GM23338 (cell line): ENCODE results near the gene FBXW7. TPM values are rescaled to one million over a fixed set of nuclear protein-coding genes. Genes with fewer than 3 reads are reported as not detected.

Experiments
- ATAC-seq: fragments of 200-7000 bp; cut with Tn5 transposase; 3 replicates; pipeline ENCODE4 v1.9.1; 2020
- DNase-seq: peaks from one replicate; pipeline ENCODE4 v3.0.0-alpha.2; 2015; ENCODE audit warnings: low spot score
- H2AFZ ChIP-seq: fragments of 200-600 bp; sonication (generic); 2 replicates; pipeline ENCODE4 v1.8.0; 2016; ENCODE audit warnings: antibody characterized with exemption, mild to moderate bottlenecking, moderate library complexity
- H3F3A ChIP-seq: fragments of 200-600 bp; sonication (generic); replicated peaks from 2 replicates; pipeline ENCODE4 v1.8.0; 2017; ENCODE audit warnings: antibody characterized with exemption, mixed run types, low read depth
- H3K27ac ChIP-seq: fragments of 200-600 bp; sonication (generic); 2 replicates; pipeline ENCODE4 v1.6.1; 2016; ENCODE audit warnings: low read depth
- H3K27me3 ChIP-seq: fragments of 200-600 bp; sonication (generic); 2 replicates; pipeline ENCODE4 v1.8.0; 2016; ENCODE audit warnings: mild to moderate bottlenecking, mixed run types, moderate library complexity; ENCODE audit not compliant: insufficient read depth
- H3K36me3 ChIP-seq: fragments of 200-600 bp; sonication (generic); 2 replicates; pipeline ENCODE4 v1.8.0; 2016; ENCODE audit warnings: mild to moderate bottlenecking; ENCODE audit not compliant: insufficient read depth
- H3K4me1 ChIP-seq: fragments of 200-600 bp; sonication (generic); 2 replicates; pipeline ENCODE4 v1.8.0; 2016; ENCODE audit warnings: mild to moderate bottlenecking, moderate library complexity; ENCODE audit not compliant: insufficient read depth
- H3K4me2 ChIP-seq: fragments of 200-600 bp; sonication (generic); 2 replicates; pipeline ENCODE4 v1.7.1; 2017; ENCODE audit warnings: mixed run types
- H3K4me3 ChIP-seq: fragments of 200-600 bp; sonication (generic); 2 replicates; pipeline ENCODE4 v1.6.1; 2016; ENCODE audit warnings: mixed run types
- H3K79me2 ChIP-seq: fragments of 200-600 bp; sonication (generic); replicated peaks from 2 replicates; pipeline ENCODE4 v1.8.0; 2017; ENCODE audit warnings: mild to moderate bottlenecking; ENCODE audit not compliant: insufficient read depth
- H3K9me2 ChIP-seq: fragments of 200-600 bp; sonication (generic); 2 replicates; pipeline ENCODE4 v1.8.0; 2017; ENCODE audit not compliant: insufficient read depth
- H4K20me1 ChIP-seq: fragments of 200-600 bp; sonication (generic); replicated peaks from 2 replicates; pipeline ENCODE4 v1.8.0; 2017; ENCODE audit warnings: mild to moderate bottlenecking; ENCODE audit not compliant: insufficient read depth
- H3K27ac Mint-ChIP-seq: 2 replicates; pipeline ENCODE4 v1.8.0; 2020; ENCODE audit warnings: inconsistent platforms, mild to moderate bottlenecking, moderate library complexity, mixed read lengths
- H3K27me3 Mint-ChIP-seq: 3 replicates; pipeline ENCODE4 v1.8.0; 2022; ENCODE audit warnings: low read depth, mild to moderate bottlenecking, moderate library complexity, mixed read lengths, inconsistent platforms; ENCODE audit not compliant: insufficient read depth, poor library complexity
- H3K36me3 Mint-ChIP-seq: 3 replicates; pipeline ENCODE4 v1.8.0; 2021; ENCODE audit warnings: low read depth, mild to moderate bottlenecking, inconsistent platforms, moderate library complexity, mixed read lengths
- H3K4me1 Mint-ChIP-seq: 3 replicates; pipeline ENCODE4 v1.8.0; 2020; ENCODE audit warnings: mild to moderate bottlenecking, inconsistent platforms, mixed read lengths
- H3K4me3 Mint-ChIP-seq: 3 replicates; pipeline ENCODE4 v1.8.0; 2021; ENCODE audit warnings: moderate library complexity, mild to moderate bottlenecking, inconsistent platforms, mixed read lengths
- H3K9me3 Mint-ChIP-seq: 3 replicates; pipeline ENCODE4 v1.8.0; 2020; ENCODE audit warnings: moderate library complexity, mild to moderate bottlenecking, inconsistent platforms, mixed read lengths
- CREB1 ChIP-seq: fragments of 250-450 bp; sonication (Bioruptor Pico); IDR thresholded peaks from 2 replicates; pipeline ENCODE4 v1.5.0; 2020; ENCODE audit warnings: low read depth, mild to moderate bottlenecking, moderate library complexity
- EZH2 ChIP-seq: fragments of 200-600 bp; sonication (generic); IDR thresholded peaks from one replicate; pipeline ENCODE4 v1.8.0; 2017; ENCODE audit warnings: antibody characterized with exemption, mild to moderate bottlenecking, low read depth; ENCODE audit not compliant: unreplicated experiment
- EZH2phosphoT487 ChIP-seq: fragments of 200-600 bp; sonication (generic); IDR thresholded peaks from one replicate; pipeline ENCODE4 v1.8.1; 2018; ENCODE audit warnings: antibody characterized with exemption; ENCODE audit not compliant: unreplicated experiment
- JUNB ChIP-seq: IDR thresholded peaks from one replicate; pipeline ENCODE4 v1.6.1; 2016; ENCODE audit warnings: antibody characterized with exemption; ENCODE audit not compliant: unreplicated experiment
- NANOG ChIP-seq: IDR thresholded peaks from 2 replicates; pipeline ENCODE4 v1.6.1; 2016; ENCODE audit warnings: antibody characterized with exemption, borderline replicate concordance
- POLR2AphosphoS5 ChIP-seq: IDR thresholded peaks from 2 replicates; pipeline ENCODE4 v1.6.1; 2016; ENCODE audit warnings: antibody characterized with exemption, low read depth
- STAT1 ChIP-seq: IDR thresholded peaks from one replicate; pipeline ENCODE4 v1.6.1; 2016; ENCODE audit warnings: antibody characterized with exemption; ENCODE audit not compliant: unreplicated experiment
- ZNF114 ChIP-seq: fragments of 250-450 bp; sonication (Bioruptor Pico); IDR thresholded peaks from 2 replicates; pipeline ENCODE4 v1.5.0; 2020; ENCODE audit warnings: mild to moderate bottlenecking, moderate library complexity
- ZNF331 ChIP-seq: fragments of 250-450 bp; sonication (Bioruptor Pico); IDR thresholded peaks from 2 replicates; pipeline ENCODE4 v1.5.0; 2020; ENCODE audit warnings: low read depth, mild to moderate bottlenecking, moderate library complexity
- polyA plus RNA-seq: library from polyadenylated mRNA; unstranded; fragments of >200 nt; fragmentation: Nextera tagmentation; extraction: Ambion mirVana; gene quantifications from 2 replicates; pipeline ENCODE4 v1.2.1, GENCODE V29; 2016
- total RNA-seq: library from RNA; depleted of rRNA; stranded (reverse); fragments of >200 nt; shearing (Covaris generic); gene quantifications from 2 replicates; pipeline ENCODE4 v1.2.3, GENCODE V29; 2014
- TF ChIP-seq, protein P1 (sequence below): IDR thresholded peaks from 2 replicates; pipeline ENCODE4 v1.6.1; 2016; ENCODE audit warnings: antibody characterized with exemption
- TF ChIP-seq, protein P2 (sequence below): fragments of 250-450 bp; sonication (Bioruptor Pico); IDR thresholded peaks from 2 replicates; pipeline ENCODE4 v1.5.0; 2020; ENCODE audit warnings: mild to moderate bottlenecking, moderate library complexity
- TF ChIP-seq, protein P3 (sequence below), 2 experiments: fragments of 200-600 bp in 1 of 2; sonication (generic) in 1 of 2; conservative IDR thresholded peaks; 2 replicates each; pipeline versions ENCODE4 v1.5.1 to v1.6.1; 2016 to 2017; ENCODE audit warnings: antibody characterized with exemption in 2 of 2, low read depth in 2 of 2, mild to moderate bottlenecking in 2 of 2, moderate library complexity in 1 of 2
- TF ChIP-seq, protein P4 (sequence below): IDR thresholded peaks from one replicate; pipeline ENCODE4 v1.6.1; 2018; ENCODE audit warnings: antibody characterized with exemption; ENCODE audit not compliant: unreplicated experiment

Gene FBXW7
- total and polyA plus RNA-seq, 2 experiments from 2014 or later: 25.8 to 34.7 TPM

DNA sequence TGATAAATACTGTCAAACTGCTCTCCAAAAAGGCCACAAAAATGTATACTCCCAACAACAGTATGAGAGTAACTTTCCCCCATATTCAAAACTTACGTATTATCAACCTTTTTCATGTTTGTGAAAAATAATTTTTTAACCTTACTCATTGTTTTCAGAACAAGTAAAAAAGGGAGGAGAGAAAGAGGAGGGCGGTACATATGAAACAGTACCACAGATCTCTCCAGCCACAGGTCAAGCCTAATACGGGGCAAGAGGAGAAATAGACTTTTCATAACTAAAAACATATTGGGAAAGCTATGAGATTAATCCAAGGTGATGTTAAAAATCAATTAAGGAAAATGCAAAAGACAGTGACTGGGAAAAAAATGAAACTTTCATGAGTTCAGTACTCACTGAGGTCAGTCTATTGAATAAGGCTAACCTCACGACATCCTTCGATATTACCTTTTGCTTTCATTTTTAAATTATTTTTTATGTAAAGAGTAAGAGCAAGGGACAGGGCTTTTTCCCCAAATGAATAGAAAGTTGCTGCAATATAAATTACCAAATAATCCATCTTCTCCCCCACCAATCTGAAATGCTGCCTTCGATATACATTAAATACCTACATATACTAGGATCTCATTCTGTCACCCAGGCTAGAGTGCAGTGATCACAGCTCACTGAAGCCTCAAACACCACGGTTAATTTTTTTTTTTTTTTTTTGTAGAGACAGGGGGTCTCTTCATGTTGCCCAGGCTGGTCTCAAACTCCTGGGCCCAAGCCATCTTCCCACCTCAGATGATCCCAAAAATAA is 25.3 kb downstream of the FBXW7 start:
- TF ChIP-seq POLR2AphosphoS5 (no peak), EZH2 (no peak), CREB1 (CRISPR knock-in tag) (no peak), STAT1 (no peak), NANOG (no peak), JUNB (no peak), ZNF331 (CRISPR knock-in tag) (no peak), ZNF114 (CRISPR knock-in tag) (no peak), EZH2phosphoT487 (no peak)
- TF ChIP-seq, protein P1, sequence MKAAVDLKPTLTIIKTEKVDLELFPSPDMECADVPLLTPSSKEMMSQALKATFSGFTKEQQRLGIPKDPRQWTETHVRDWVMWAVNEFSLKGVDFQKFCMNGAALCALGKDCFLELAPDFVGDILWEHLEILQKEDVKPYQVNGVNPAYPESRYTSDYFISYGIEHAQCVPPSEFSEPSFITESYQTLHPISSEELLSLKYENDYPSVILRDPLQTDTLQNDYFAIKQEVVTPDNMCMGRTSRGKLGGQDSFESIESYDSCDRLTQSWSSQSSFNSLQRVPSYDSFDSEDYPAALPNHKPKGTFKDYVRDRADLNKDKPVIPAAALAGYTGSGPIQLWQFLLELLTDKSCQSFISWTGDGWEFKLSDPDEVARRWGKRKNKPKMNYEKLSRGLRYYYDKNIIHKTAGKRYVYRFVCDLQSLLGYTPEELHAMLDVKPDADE: no peak
- TF ChIP-seq, protein P2, sequence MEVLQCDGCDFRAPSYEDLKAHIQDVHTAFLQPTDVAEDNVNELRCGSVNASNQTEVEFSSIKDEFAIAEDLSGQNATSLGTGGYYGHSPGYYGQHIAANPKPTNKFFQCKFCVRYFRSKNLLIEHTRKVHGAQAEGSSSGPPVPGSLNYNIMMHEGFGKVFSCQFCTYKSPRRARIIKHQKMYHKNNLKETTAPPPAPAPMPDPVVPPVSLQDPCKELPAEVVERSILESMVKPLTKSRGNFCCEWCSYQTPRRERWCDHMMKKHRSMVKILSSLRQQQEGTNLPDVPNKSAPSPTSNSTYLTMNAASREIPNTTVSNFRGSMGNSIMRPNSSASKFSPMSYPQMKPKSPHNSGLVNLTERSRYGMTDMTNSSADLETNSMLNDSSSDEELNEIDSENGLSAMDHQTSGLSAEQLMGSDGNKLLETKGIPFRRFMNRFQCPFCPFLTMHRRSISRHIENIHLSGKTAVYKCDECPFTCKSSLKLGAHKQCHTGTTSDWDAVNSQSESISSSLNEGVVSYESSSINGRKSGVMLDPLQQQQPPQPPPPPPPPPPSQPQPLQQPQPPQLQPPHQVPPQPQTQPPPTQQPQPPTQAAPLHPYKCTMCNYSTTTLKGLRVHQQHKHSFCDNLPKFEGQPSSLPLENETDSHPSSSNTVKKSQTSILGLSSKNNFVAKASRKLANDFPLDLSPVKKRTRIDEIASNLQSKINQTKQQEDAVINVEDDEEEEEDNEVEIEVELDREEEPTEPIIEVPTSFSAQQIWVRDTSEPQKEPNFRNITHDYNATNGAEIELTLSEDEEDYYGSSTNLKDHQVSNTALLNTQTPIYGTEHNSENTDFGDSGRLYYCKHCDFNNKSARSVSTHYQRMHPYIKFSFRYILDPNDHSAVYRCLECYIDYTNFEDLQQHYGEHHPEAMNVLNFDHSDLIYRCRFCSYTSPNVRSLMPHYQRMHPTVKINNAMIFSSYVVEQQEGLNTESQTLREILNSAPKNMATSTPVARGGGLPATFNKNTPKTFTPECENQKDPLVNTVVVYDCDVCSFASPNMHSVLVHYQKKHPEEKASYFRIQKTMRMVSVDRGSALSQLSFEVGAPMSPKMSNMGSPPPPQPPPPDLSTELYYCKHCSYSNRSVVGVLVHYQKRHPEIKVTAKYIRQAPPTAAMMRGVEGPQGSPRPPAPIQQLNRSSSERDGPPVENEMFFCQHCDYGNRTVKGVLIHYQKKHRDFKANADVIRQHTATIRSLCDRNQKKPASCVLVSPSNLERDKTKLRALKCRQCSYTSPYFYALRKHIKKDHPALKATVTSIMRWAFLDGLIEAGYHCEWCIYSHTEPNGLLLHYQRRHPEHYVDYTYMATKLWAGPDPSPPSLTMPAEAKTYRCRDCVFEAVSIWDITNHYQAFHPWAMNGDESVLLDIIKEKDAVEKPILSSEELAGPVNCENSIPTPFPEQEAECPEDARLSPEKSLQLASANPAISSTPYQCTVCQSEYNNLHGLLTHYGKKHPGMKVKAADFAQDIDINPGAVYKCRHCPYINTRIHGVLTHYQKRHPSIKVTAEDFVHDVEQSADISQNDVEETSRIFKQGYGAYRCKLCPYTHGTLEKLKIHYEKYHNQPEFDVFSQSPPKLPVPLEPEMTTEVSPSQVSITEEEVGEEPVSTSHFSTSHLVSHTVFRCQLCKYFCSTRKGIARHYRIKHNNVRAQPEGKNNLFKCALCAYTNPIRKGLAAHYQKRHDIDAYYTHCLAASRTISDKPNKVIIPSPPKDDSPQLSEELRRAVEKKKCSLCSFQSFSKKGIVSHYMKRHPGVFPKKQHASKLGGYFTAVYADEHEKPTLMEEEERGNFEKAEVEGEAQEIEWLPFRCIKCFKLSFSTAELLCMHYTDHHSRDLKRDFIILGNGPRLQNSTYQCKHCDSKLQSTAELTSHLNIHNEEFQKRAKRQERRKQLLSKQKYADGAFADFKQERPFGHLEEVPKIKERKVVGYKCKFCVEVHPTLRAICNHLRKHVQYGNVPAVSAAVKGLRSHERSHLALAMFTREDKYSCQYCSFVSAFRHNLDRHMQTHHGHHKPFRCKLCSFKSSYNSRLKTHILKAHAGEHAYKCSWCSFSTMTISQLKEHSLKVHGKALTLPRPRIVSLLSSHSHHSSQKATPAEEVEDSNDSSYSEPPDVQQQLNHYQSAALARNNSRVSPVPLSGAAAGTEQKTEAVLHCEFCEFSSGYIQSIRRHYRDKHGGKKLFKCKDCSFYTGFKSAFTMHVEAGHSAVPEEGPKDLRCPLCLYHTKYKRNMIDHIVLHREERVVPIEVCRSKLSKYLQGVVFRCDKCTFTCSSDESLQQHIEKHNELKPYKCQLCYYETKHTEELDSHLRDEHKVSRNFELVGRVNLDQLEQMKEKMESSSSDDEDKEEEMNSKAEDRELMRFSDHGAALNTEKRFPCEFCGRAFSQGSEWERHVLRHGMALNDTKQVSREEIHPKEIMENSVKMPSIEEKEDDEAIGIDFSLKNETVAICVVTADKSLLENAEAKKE (CRISPR knock-in tag): no peak
- TF ChIP-seq, protein P3, sequence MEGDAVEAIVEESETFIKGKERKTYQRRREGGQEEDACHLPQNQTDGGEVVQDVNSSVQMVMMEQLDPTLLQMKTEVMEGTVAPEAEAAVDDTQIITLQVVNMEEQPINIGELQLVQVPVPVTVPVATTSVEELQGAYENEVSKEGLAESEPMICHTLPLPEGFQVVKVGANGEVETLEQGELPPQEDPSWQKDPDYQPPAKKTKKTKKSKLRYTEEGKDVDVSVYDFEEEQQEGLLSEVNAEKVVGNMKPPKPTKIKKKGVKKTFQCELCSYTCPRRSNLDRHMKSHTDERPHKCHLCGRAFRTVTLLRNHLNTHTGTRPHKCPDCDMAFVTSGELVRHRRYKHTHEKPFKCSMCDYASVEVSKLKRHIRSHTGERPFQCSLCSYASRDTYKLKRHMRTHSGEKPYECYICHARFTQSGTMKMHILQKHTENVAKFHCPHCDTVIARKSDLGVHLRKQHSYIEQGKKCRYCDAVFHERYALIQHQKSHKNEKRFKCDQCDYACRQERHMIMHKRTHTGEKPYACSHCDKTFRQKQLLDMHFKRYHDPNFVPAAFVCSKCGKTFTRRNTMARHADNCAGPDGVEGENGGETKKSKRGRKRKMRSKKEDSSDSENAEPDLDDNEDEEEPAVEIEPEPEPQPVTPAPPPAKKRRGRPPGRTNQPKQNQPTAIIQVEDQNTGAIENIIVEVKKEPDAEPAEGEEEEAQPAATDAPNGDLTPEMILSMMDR (conservative IDR thresholded peaks at IDR 0.05; ENCODE audit: low read depth in 2 of 2): no peak
- TF ChIP-seq, protein P4, sequence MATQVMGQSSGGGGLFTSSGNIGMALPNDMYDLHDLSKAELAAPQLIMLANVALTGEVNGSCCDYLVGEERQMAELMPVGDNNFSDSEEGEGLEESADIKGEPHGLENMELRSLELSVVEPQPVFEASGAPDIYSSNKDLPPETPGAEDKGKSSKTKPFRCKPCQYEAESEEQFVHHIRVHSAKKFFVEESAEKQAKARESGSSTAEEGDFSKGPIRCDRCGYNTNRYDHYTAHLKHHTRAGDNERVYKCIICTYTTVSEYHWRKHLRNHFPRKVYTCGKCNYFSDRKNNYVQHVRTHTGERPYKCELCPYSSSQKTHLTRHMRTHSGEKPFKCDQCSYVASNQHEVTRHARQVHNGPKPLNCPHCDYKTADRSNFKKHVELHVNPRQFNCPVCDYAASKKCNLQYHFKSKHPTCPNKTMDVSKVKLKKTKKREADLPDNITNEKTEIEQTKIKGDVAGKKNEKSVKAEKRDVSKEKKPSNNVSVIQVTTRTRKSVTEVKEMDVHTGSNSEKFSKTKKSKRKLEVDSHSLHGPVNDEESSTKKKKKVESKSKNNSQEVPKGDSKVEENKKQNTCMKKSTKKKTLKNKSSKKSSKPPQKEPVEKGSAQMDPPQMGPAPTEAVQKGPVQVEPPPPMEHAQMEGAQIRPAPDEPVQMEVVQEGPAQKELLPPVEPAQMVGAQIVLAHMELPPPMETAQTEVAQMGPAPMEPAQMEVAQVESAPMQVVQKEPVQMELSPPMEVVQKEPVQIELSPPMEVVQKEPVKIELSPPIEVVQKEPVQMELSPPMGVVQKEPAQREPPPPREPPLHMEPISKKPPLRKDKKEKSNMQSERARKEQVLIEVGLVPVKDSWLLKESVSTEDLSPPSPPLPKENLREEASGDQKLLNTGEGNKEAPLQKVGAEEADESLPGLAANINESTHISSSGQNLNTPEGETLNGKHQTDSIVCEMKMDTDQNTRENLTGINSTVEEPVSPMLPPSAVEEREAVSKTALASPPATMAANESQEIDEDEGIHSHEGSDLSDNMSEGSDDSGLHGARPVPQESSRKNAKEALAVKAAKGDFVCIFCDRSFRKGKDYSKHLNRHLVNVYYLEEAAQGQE: no peak
- Histone ChIP-seq H3K4me3 (no peak overlapping the region), H3K4me1 (peaks cover 18% of the 10 kb centered on the region), H3F3A (no peaks in the 10 kb centered on the region), H3K27ac (no peak overlapping the region), H3K9me2 (no peaks in the 10 kb centered on the region), H3K27me3 (no peaks in the 10 kb centered on the region), H3K79me2 (peaks cover 90% of the 10 kb centered on the region), H3K4me2 (no peak overlapping the region), H2AFZ (no peak overlapping the region), H3K36me3 (no peaks in the 10 kb centered on the region), H4K20me1 (no peaks in the 10 kb centered on the region; the same call in 1 of the 2 replicates)
- H3K27ac Mint-ChIP-seq: no peak overlapping the region; the same call in 1 of the 2 replicates
- peaks cover 23% of the 10 kb centered on the region for H3K4me1 Mint-ChIP-seq
- H3K27me3 Mint-ChIP-seq: peaks cover 6% of the 10 kb centered on the region
- no peak for ATAC-seq
- no peak overlapping the region for H3K4me3 Mint-ChIP-seq
- no peak for DNase-seq
- no peaks in the 10 kb centered on the region for H3K9me3 Mint-ChIP-seq
- H3K36me3 Mint-ChIP-seq: no peaks in the 10 kb centered on the region
